Suprapubic skin (tissue), 4 donors: ENCODE results near the gene CDH15. TPM values are rescaled to one million over a fixed set of nuclear protein-coding genes. Genes with fewer than 3 reads are reported as not detected.

ENCODE experiments used
- DNase-seq, 2 donors: peaks; one replicate each; pipeline ENCODE4 v3.0.0-alpha.2; 2019; ENCODE audit warnings: low spot score in 2 of 2
- H3K27ac ChIP-seq: fragments of 200-600 bp; sonication (generic); one replicate; pipeline ENCODE4 v1.5.1; 2019
- H3K27me3 ChIP-seq: fragments of 200-600 bp; sonication (generic); one replicate; pipeline ENCODE4 v1.5.1; 2019
- H3K36me3 ChIP-seq: fragments of 200-600 bp; sonication (generic); one replicate; pipeline ENCODE4 v1.5.1; 2019
- H3K4me1 ChIP-seq: fragments of 200-600 bp; sonication (generic); one replicate; pipeline ENCODE4 v1.5.1; 2019
- H3K4me3 ChIP-seq: fragments of 200-600 bp; sonication (generic); one replicate; pipeline ENCODE4 v1.5.1; 2019; ENCODE audit warnings: mild to moderate bottlenecking
- H3K9me3 ChIP-seq: fragments of 200-600 bp; sonication (generic); one replicate; pipeline ENCODE4 v1.5.1; 2019
- CTCF ChIP-seq, 2 donors: fragments of 200-600 bp in 1 of 2; fragments of 450-650 bp in 1 of 2; sonication (generic) in 1 of 2; IDR thresholded peaks; one replicate each; pipeline ENCODE4 v1.5.1; 2016 to 2019; ENCODE audit warnings: antibody characterized with exemption in 2 of 2, mild to moderate bottlenecking in 1 of 2, moderate library complexity in 1 of 2
- EP300 ChIP-seq: sonication (generic); formaldehyde crosslinking; IDR thresholded peaks from one replicate; pipeline ENCODE4 v1.6.1; 2017; ENCODE audit warnings: antibody characterized with exemption
- POLR2A ChIP-seq, 2 donors: fragments of 450-650 bp; IDR thresholded peaks; one replicate each; pipeline ENCODE4 v1.6.1; 2017; ENCODE audit warnings: antibody characterized with exemption in 2 of 2, mild to moderate bottlenecking in 2 of 2, moderate library complexity in 2 of 2
- POLR2AphosphoS5 ChIP-seq, 3 donors: sonication (generic); formaldehyde crosslinking; IDR thresholded peaks; one replicate each; pipeline ENCODE4 v1.6.1; 2017; ENCODE audit warnings: antibody characterized with exemption in 3 of 3
- WGBS: methylation state at CpG from one replicate; pipeline ENCODE4 v1.1.5; 2018; 5-methylcytosine and 5-hydroxymethylcytosine counted together
- total RNA-seq, 4 donors: library from RNA; depleted of rRNA; stranded (reverse); fragments of >200 nt; gene quantifications; one replicate each; pipeline ENCODE4 v1.1.0, GENCODE V29; 2016

Gene CDH15
- total RNA-seq, 4 donors from 2014 or later: 0.16 to 0.48 TPM; not detected in 2

- no peak overlapping the region for H3K27ac ChIP-seq
These were observed 17.0 kb upstream of the CDH15 start for GRCh38 chr16:89154390-89155183.

DNA sequence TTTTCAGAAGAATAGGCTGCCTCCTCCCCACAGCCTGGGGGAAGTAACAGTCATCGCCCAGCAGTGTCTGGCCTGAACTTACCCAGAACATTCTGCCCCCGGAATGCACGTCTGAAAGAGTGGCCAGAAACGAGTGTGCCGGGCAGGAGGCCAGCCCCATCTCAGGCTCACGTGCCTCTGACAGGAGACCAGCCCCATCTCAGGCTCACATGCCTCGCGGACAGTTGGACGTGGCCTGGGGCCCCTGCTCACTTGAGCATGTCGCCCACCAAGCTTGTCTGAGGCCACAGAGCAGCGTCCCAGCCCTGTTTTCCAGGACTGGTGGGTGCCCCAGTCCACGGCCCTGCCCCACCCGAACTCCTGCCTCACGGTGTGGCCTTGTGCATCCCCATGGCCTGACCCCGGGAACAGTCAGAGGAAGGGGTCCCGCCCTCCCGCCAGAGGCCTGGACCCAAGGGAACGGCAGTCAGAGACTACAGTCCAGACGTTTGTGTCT lies 16.3 kb upstream of the CDH15 start:
- no peak for TF ChIP-seq POLR2AphosphoS5 (IDR thresholded peaks at IDR 0.05)
- TF ChIP-seq CTCF (IDR thresholded peaks at IDR 0.05): no peak
- TF ChIP-seq POLR2A (IDR thresholded peaks at IDR 0.05): no peak
- no peak for TF ChIP-seq EP300
- peaks cover 12% of the 10 kb centered on the region for H3K27me3 ChIP-seq
- H3K27ac ChIP-seq: peak overlapping the region; percentile 42
- H3K9me3 ChIP-seq: no peaks in the 10 kb centered on the region
- peak in 1 of 2 donors; percentile 79 for DNase-seq
- WGBS: 25% methylated on average over 11 of the region's 19 CpGs
- no peak overlapping the region for H3K4me3 ChIP-seq
- H3K36me3 ChIP-seq: peaks cover 21% of the 10 kb centered on the region
- peaks cover 45% of the 10 kb centered on the region for H3K4me1 ChIP-seq

More at GRCh38 chr16:89154390-89155183, 17.0 kb upstream of the CDH15 start:
- 61% methylated on average over 9 of the region's 24 CpGs for WGBS
- peaks cover 7% of the 10 kb centered on the region for H3K27me3 ChIP-seq
- peaks cover 48% of the 10 kb centered on the region for H3K4me1 ChIP-seq
- no peak for TF ChIP-seq EP300
- H3K4me3 ChIP-seq: no peak overlapping the region
- H3K36me3 ChIP-seq: peaks cover 25% of the 10 kb centered on the region
- DNase-seq: no peak
- H3K9me3 ChIP-seq: no peaks in the 10 kb centered on the region

DNA sequence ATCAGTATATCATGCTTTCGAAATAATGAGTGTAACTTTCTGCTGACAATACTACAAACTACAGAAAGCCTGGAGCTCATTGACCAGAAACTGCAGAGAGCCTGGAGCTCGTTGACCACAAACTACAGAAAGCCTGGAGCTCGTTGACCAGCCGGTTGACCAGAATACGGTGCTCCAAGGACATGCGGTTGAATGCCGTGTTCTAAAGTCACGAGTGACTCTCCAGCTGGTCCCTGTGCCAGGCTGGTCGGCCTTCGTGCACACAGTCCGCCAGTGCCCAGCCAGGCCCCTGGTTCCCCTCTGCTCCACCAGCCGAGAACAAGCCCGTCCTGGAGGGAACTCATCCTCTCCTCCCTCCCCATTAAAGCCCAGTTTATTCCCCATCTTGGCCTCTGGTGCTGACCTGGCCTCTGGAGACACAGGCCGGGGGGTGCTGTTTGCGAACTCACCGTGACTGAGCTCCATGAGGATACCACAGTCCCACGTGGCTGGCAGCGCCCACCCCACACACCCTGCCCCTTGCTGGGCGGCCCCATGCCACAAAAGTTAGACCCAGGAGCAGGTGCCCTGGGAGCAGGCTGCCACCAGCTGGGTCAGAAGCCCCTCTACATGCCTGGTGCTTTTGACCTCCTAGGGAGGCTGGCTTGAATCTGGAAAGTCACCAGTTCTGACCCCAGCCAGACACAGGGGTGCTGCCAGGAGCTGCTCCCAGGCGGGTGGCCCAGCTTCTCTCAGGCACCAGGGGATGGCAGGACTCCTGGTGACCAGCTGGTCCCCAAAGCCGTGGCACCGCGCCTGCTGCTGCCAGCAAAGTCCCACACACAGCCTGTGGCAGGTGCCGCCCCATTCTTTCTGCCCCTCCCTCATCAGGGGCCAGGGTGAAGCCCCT lies 15.5 kb upstream of the CDH15 start:
- Histone ChIP-seq H3K9me3 (no peaks in the 10 kb centered on the region), H3K4me1 (peaks cover 42% of the 10 kb centered on the region), H3K27ac (peak overlapping the region; percentile 11), H3K27me3 (peaks cover 19% of the 10 kb centered on the region), H3K4me3 (no peak overlapping the region), H3K36me3 (peaks cover 12% of the 10 kb centered on the region)
- no peak for TF ChIP-seq POLR2A (IDR thresholded peaks at IDR 0.05)
- no peak for TF ChIP-seq CTCF (IDR thresholded peaks at IDR 0.05)
- TF ChIP-seq EP300: no peak
- WGBS: 51% methylated on average over 20 of the region's 24 CpGs
- no peak for DNase-seq

DNA sequence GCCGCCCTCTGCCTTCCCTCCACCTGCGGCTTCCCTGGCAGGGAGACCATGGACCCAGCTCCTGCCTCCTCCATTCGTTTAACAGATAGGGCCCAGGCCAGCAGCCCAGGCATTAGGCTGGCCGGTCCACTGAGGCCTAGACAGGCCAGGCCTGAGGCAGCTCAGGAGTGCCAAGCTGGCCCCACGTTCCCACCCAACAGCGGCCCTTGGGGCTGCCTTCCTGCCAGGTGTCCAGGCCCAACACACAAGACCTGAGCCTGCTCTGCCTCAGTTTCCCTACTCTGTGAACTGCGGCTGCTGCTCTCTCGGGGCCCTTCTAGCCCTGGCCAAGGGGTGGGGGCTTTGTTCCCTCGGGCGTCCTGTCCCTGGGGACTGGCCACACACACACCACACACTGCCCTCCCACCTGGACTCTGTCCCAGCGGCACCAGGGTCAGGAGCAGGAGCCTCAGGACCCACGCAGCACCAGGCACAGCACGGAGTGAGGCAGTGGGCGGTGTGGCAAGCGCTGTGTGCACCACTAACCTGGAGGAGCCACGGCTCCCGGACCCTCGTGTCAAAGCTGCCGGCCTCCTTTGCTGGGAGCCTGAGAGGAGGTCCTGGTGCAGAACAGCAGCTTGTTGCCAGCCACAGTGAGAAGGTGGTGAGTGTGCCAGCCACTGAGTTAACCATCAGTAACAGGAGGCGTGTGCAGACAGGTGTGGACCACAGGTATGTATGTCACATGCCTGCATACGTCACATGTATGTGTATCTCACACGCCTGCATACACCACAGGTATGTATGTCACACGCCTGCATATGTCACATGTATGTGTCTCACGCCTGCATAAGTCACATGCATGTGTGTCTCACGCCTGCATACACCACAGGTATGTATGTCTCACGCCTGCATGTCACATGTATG lies 14.6 kb upstream of the CDH15 start:
- no peak for DNase-seq
- WGBS: 71% methylated on average over 22 of the region's 26 CpGs
- TF ChIP-seq POLR2A (IDR thresholded peaks at IDR 0.05) (no peak), CTCF (IDR thresholded peaks at IDR 0.05) (no peak), EP300 (no peak), POLR2AphosphoS5 (IDR thresholded peaks at IDR 0.05) (no peak)

GRCh38 chr16:89157778-89158177 lies 13.8 kb upstream of the CDH15 start:
- Histone ChIP-seq H3K27ac (no peak overlapping the region), H3K9me3 (no peaks in the 10 kb centered on the region), H3K27me3 (peaks cover 33% of the 10 kb centered on the region), H3K36me3 (no peaks in the 10 kb centered on the region), H3K4me3 (no peak overlapping the region), H3K4me1 (peaks cover 42% of the 10 kb centered on the region)
- 93% methylated on average over 12 of the region's 12 CpGs for WGBS
- DNase-seq: no peak
- TF ChIP-seq EP300: no peak

More for the DNA sequence above, 14.6 kb upstream of the CDH15 start:
- H3K27me3 ChIP-seq: peaks cover 28% of the 10 kb centered on the region
- H3K27ac ChIP-seq: no peak overlapping the region
- H3K36me3 ChIP-seq: peaks cover 4% of the 10 kb centered on the region
- H3K4me1 ChIP-seq: peaks cover 42% of the 10 kb centered on the region
- H3K4me3 ChIP-seq: no peak overlapping the region
- no peaks in the 10 kb centered on the region for H3K9me3 ChIP-seq
